GM23338 (cell line): ENCODE measurements around the gene OBI1.

Experiments used
- CREB1 ChIP-seq: fragments of 250-450 bp; sonication (Bioruptor Pico); IDR thresholded peaks from 2 replicates; pipeline ENCODE4 v1.5.0; 2020; ENCODE audit warnings: low read depth, mild to moderate bottlenecking, moderate library complexity
- CTCF ChIP-seq, 2 experiments: fragments of 200-600 bp in 1 of 2; sonication (generic) in 1 of 2; conservative IDR thresholded peaks; 2 replicates each; pipeline versions ENCODE4 v1.5.1 to v1.6.1; 2016 to 2017; ENCODE audit warnings: antibody characterized with exemption in 2 of 2, low read depth in 2 of 2, mild to moderate bottlenecking in 2 of 2, moderate library complexity in 1 of 2
- ETS1 ChIP-seq: IDR thresholded peaks from 2 replicates; pipeline ENCODE4 v1.6.1; 2016; ENCODE audit warnings: antibody characterized with exemption
- EZH2 ChIP-seq: fragments of 200-600 bp; sonication (generic); IDR thresholded peaks from one replicate; pipeline ENCODE4 v1.8.0; 2017; ENCODE audit warnings: antibody characterized with exemption, mild to moderate bottlenecking, low read depth; ENCODE audit not compliant: unreplicated experiment
- EZH2phosphoT487 ChIP-seq: fragments of 200-600 bp; sonication (generic); IDR thresholded peaks from one replicate; pipeline ENCODE4 v1.8.1; 2018; ENCODE audit warnings: antibody characterized with exemption; ENCODE audit not compliant: unreplicated experiment
- JUNB ChIP-seq: IDR thresholded peaks from one replicate; pipeline ENCODE4 v1.6.1; 2016; ENCODE audit warnings: antibody characterized with exemption; ENCODE audit not compliant: unreplicated experiment
- NANOG ChIP-seq: IDR thresholded peaks from 2 replicates; pipeline ENCODE4 v1.6.1; 2016; ENCODE audit warnings: antibody characterized with exemption, borderline replicate concordance
- POLR2AphosphoS5 ChIP-seq: IDR thresholded peaks from 2 replicates; pipeline ENCODE4 v1.6.1; 2016; ENCODE audit warnings: antibody characterized with exemption, low read depth
- STAT1 ChIP-seq: IDR thresholded peaks from one replicate; pipeline ENCODE4 v1.6.1; 2016; ENCODE audit warnings: antibody characterized with exemption; ENCODE audit not compliant: unreplicated experiment
- ZNF331 ChIP-seq: fragments of 250-450 bp; sonication (Bioruptor Pico); IDR thresholded peaks from 2 replicates; pipeline ENCODE4 v1.5.0; 2020; ENCODE audit warnings: low read depth, mild to moderate bottlenecking, moderate library complexity
- TF ChIP-seq, protein P1 (sequence below): IDR thresholded peaks from one replicate; pipeline ENCODE4 v1.6.1; 2018; ENCODE audit warnings: antibody characterized with exemption; ENCODE audit not compliant: unreplicated experiment

- TF ChIP-seq, protein P1, sequence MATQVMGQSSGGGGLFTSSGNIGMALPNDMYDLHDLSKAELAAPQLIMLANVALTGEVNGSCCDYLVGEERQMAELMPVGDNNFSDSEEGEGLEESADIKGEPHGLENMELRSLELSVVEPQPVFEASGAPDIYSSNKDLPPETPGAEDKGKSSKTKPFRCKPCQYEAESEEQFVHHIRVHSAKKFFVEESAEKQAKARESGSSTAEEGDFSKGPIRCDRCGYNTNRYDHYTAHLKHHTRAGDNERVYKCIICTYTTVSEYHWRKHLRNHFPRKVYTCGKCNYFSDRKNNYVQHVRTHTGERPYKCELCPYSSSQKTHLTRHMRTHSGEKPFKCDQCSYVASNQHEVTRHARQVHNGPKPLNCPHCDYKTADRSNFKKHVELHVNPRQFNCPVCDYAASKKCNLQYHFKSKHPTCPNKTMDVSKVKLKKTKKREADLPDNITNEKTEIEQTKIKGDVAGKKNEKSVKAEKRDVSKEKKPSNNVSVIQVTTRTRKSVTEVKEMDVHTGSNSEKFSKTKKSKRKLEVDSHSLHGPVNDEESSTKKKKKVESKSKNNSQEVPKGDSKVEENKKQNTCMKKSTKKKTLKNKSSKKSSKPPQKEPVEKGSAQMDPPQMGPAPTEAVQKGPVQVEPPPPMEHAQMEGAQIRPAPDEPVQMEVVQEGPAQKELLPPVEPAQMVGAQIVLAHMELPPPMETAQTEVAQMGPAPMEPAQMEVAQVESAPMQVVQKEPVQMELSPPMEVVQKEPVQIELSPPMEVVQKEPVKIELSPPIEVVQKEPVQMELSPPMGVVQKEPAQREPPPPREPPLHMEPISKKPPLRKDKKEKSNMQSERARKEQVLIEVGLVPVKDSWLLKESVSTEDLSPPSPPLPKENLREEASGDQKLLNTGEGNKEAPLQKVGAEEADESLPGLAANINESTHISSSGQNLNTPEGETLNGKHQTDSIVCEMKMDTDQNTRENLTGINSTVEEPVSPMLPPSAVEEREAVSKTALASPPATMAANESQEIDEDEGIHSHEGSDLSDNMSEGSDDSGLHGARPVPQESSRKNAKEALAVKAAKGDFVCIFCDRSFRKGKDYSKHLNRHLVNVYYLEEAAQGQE, result no peak
- no peak for TF ChIP-seq CTCF (conservative IDR thresholded peaks at IDR 0.05; ENCODE audit: low read depth in 2 of 2)
- peak; percentile 70 for TF ChIP-seq EZH2
- no peak for TF ChIP-seq NANOG
- TF ChIP-seq JUNB, result no peak
- TF ChIP-seq STAT1, result no peak
- no peak for TF ChIP-seq POLR2AphosphoS5
- TF ChIP-seq CREB1 (CRISPR knock-in tag), result no peak
- TF ChIP-seq EZH2phosphoT487, result no peak
- TF ChIP-seq ETS1, result no peak
- no peak for TF ChIP-seq ZNF331 (CRISPR knock-in tag)
Measured at GRCh38 chr13:78594456-78594975, 64.4 kb downstream of the OBI1 start.
